IgD-negative memory B cell (primary cell): ENCODE measurements around the gene EDIL3. TPM values are rescaled to one million over a fixed set of nuclear protein-coding genes. Genes with fewer than 3 reads are reported as not detected.
A peak's percentile ranks its signal among the peaks of the same experiment; 100 is the strongest.
"Not testable (repeated sequence)": the region's sequence is repeated elsewhere in the genome, so short reads cannot be mapped to it uniquely, and the experiment has no call there.

Source experiments
- H3K27ac Mint-ChIP-seq, 3 donors: one replicate each; pipeline ENCODE4 v1.8.0; 2020 to 2022; ENCODE audit warnings: mild to moderate bottlenecking in 3 of 3, mixed read lengths in 3 of 3, moderate library complexity in 1 of 3
- H3K27me3 Mint-ChIP-seq: one replicate; pipeline ENCODE4 v1.8.0; 2021; ENCODE audit warnings: mixed read lengths
- H3K36me3 Mint-ChIP-seq: one replicate; pipeline ENCODE4 v1.8.0; 2020; ENCODE audit warnings: mild to moderate bottlenecking, mixed read lengths
- H3K4me1 Mint-ChIP-seq, 3 donors: one replicate each; pipeline ENCODE4 v1.8.0; 2020 to 2022; ENCODE audit warnings: mixed read lengths in 3 of 3, mild to moderate bottlenecking in 1 of 3
- H3K4me3 Mint-ChIP-seq, 4 donors: one replicate each; pipeline ENCODE4 v1.8.0; 2020 to 2022; ENCODE audit warnings: mild to moderate bottlenecking in 4 of 4, mixed read lengths in 4 of 4, moderate library complexity in 3 of 4
- H3K9me3 Mint-ChIP-seq, 3 donors: one replicate each; pipeline ENCODE4 v1.8.0; 2020 to 2021; ENCODE audit warnings: mixed read lengths in 3 of 3, mild to moderate bottlenecking in 1 of 3
- polyA plus RNA-seq: library from polyadenylated mRNA; unstranded; fragments of 300-500 nt; fragmentation: Illumina TruSeq; gene quantifications from one replicate; pipeline ENCODE4 v1.2.3, GENCODE V29; 2021

Gene EDIL3
- polyA plus RNA-seq, 1 donor from 2014 or later: not detected

DNA sequence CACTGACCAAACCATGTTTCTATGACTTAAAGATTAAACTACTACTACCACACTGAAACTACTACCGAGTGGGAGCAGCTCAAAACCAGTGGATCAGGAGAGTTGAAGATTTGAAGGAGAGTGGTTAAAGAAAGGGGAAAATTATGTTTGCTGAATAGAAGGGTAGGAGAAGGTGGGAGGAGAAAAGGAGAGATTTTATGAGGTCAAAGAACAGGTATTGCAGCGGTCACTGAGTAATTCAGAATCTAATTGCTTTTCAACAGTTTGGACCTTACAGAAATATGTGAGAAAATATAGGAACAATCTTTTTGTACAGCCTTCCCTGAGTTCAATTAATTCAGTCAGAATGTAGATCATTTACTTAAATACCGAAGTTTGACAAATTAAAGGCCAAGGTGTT lies 24.6 kb downstream of the EDIL3 start:
- Mint-ChIP-seq H3K27me3 (no peaks in the 10 kb centered on the region), H3K36me3 (peaks cover under 1% of the 10 kb centered on the region), H3K4me3 (no peak overlapping the region), H3K9me3 (peaks cover 0 to 6% (median 2%) of the 10 kb centered on the region in 3 donors), H3K4me1 (no peaks in the 10 kb centered on the region), H3K27ac (no peak overlapping the region)

DNA sequence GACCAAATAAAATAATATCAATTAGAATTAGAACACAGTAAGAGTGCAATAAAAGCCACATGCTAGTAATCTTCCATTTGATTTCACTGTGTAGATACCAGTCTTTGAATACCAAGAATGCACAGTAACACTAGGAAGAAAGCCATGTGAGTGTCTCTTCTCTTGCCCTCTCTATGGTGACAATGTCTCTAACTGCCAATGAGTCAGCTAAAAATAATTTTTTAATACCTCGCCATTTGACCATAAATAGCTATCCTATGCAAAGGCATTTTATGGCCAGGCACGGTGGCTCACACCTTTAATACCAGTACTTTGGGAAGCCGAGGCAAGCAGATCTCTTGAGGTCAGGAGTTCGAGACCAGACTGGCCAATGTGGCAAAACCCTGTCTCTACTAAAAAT lies 30.6 kb downstream of the EDIL3 start:
- peaks cover 2 to 6% (median 4%) of the 10 kb centered on the region in 3 donors for H3K9me3 Mint-ChIP-seq
- H3K27me3 Mint-ChIP-seq: no peaks in the 10 kb centered on the region
- H3K4me1 Mint-ChIP-seq: no peaks in the 10 kb centered on the region
- peaks cover 2% of the 10 kb centered on the region for H3K36me3 Mint-ChIP-seq
- H3K4me3 Mint-ChIP-seq: no peak overlapping the region
- no peak overlapping the region for H3K27ac Mint-ChIP-seq

DNA sequence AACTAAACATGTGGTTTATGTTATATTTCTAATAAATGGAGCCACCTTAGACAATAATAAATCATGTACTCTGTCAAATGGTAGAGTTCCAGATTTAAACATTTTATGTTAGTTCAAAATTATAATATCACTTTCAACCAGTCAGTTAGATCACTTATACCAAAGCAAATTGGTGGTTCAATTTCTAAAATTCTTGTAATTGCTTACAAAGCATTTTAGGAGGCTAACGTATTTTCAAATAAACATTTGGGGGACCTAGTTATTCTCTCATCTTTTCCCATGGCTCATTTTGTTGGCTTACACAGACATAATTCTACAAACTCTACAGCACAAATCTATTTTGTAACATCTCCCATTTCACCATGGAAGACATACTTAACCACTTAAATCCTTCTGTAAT lies 39.9 kb downstream of the EDIL3 start:
- no peaks in the 10 kb centered on the region for H3K4me1 Mint-ChIP-seq
- H3K4me3 Mint-ChIP-seq: no peak overlapping the region
- no peak overlapping the region for H3K27ac Mint-ChIP-seq
- H3K9me3 Mint-ChIP-seq: no peaks in the 10 kb centered on the region
- H3K36me3 Mint-ChIP-seq: no peaks in the 10 kb centered on the region
- no peaks in the 10 kb centered on the region for H3K27me3 Mint-ChIP-seq

DNA sequence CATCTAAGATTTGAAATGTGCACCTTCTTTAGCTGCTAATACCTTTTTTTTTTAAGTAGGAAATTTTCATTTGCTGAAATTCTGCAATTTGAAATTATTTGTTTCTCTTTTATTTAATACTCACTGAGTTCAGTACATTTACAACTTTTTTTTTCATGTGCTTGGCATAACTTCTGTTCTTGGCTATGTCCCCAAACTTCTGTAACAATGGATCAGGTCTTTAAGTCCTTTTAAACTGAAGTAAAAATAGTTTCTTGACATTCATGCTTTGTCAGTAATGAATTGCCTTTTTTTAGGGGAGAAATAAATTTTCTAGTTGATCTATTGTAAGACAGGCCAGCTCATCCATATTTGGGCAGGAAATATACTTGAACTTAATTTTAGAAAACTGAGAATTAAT lies 41.5 kb downstream of the EDIL3 start:
- Mint-ChIP-seq H3K36me3 (no peaks in the 10 kb centered on the region), H3K4me3 (no peak overlapping the region), H3K9me3 (no peaks in the 10 kb centered on the region), H3K27me3 (no peaks in the 10 kb centered on the region), H3K4me1 (no peaks in the 10 kb centered on the region), H3K27ac (no peak overlapping the region)

DNA sequence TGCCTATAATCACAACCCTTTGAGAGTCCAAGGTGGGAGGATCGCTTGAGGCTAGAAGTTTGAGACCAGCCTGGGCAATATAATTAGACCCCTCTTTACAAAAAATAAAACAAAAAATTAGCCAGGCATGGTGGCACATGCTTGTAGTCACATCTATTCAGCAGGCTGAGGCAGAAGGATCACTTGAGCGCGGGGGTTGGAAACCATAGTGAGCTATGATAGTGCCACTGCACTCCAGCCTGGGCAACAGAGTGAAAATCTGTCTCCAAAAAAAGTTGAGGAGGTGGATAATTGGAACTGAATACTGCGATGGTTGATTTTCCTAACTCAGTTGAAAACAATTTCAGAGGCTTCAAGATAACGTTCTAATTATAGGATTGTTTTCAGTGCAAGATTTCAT lies 52.6 kb downstream of the EDIL3 start:
- no peak overlapping the region for H3K4me3 Mint-ChIP-seq
- no peaks in the 10 kb centered on the region for H3K4me1 Mint-ChIP-seq
- no peaks in the 10 kb centered on the region for H3K27me3 Mint-ChIP-seq
- peaks cover under 1 to 11% (median 6%) of the 10 kb centered on the region in 3 donors for H3K9me3 Mint-ChIP-seq
- H3K27ac Mint-ChIP-seq: no peak overlapping the region
- H3K36me3 Mint-ChIP-seq: no peaks in the 10 kb centered on the region

DNA sequence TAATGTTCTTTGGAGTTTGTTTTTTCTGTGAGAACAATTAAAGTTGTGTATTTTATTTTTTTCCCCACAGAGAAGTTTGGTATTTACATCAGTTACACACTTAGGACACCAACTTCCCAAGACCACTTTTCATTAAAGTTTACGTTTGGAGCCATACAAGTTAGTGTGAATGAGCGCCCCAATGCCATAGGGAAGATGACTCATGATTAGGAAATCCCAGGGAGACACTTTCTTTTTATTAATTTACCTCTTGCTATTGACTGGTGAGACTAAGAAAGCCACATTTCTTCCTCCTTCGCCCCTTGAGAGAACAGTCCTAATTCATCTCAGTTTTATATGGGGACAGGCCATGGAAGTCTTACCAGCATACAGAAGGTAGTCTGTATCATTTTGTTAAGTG lies 57.1 kb downstream of the EDIL3 start:
- no peaks in the 10 kb centered on the region for H3K4me1 Mint-ChIP-seq
- H3K9me3 Mint-ChIP-seq: peaks cover 4 to 5% (median 5%) of the 10 kb centered on the region in 3 donors
- H3K27ac Mint-ChIP-seq: no peak overlapping the region
- no peaks in the 10 kb centered on the region for H3K36me3 Mint-ChIP-seq
- H3K27me3 Mint-ChIP-seq: no peaks in the 10 kb centered on the region
- H3K4me3 Mint-ChIP-seq: no peak overlapping the region

DNA sequence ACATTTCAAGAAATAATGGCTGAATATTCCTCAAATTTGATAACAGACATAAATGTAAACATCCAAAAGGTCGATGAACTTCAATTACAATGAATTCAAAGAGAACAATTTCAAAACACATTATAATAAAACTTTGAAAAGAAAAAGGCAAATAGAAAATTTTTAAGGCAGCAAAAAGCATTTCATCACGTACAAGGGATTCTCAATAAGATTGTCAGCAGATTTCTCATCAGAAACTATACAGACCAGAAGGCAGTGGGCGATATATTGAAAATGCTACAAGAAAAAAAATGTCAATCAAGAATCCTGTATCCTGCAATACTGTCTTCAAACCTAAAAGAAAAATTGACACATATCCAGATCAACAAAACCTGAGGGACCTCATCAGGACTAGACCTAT lies 62.0 kb downstream of the EDIL3 start:
- Mint-ChIP-seq H3K27me3 (no peaks in the 10 kb centered on the region), H3K4me1 (no peaks in the 10 kb centered on the region), H3K36me3 (no peaks in the 10 kb centered on the region), H3K9me3 (peaks cover 8 to 14% (median 10%) of the 10 kb centered on the region in 3 donors), H3K4me3 (no peak overlapping the region), H3K27ac (peak overlapping the region in 1 of 3 donors; percentile 54)

DNA sequence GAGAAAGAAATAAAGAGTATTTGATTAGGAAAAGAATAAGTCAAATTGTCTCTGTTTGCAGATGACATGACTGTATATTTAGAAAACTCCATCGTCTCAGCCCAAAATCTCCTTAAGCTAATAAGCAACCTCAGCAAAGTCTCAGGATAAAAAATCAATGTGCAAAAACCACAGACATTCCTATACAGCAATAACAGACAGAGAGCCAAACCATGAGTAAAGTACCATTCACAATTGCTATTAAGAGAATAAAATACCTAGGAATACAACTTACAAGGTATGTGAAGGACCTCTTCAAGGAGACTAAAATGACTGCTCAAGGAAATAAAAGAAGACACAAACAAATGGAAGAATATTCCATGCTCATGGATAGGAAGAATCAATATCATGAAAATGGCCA lies 66.9 kb downstream of the EDIL3 start:
- H3K27me3 Mint-ChIP-seq, H3K36me3 Mint-ChIP-seq, H3K4me3 Mint-ChIP-seq, H3K4me1 Mint-ChIP-seq, H3K27ac Mint-ChIP-seq: not testable (repeated sequence)
- peaks cover 8 to 22% (median 10%) of the 10 kb centered on the region in 3 donors for H3K9me3 Mint-ChIP-seq

DNA sequence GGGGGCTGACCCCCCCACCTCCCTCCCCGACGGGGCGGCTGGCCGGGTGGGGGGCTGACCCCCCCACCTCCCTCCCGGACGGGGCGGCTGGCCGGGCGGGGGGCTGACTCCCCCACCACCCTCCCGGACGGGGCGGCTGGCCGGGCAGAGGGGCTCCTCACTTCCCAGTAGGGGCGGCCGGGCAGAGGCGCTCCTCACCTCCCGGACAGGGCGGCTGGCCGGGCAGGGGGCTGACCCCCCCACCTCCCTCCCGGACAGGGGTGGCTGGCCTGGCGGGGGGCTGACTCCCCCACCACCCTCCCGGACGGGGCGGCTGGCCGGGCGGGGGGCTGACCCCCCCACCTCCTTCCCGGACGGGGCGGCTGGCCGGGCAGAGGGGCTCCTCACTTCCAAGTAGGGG lies 72.4 kb downstream of the EDIL3 start:
- H3K4me3 Mint-ChIP-seq, H3K27me3 Mint-ChIP-seq, H3K27ac Mint-ChIP-seq, H3K9me3 Mint-ChIP-seq, H3K4me1 Mint-ChIP-seq, H3K36me3 Mint-ChIP-seq: not testable (repeated sequence)

DNA sequence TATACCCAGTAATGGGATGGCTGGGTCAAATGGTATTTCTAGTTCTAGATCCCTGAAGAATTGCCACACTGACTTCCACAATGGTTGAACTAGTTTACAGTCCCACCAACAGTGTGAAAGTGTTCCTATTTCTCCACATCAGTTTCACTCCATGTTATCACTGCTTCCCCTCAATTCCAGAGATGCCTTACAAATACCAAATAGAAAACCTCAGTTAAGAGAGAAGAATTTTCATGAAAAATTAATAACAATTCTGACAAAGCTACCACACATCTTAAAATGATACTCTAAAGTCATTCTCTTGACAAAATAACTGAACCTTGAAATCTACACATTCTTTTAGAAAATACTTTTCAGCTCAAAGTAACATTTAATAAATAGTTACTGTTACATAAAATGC lies 74.8 kb downstream of the EDIL3 start:
- H3K36me3 Mint-ChIP-seq, H3K4me3 Mint-ChIP-seq, H3K9me3 Mint-ChIP-seq, H3K4me1 Mint-ChIP-seq, H3K27me3 Mint-ChIP-seq, H3K27ac Mint-ChIP-seq: not testable (repeated sequence)

DNA sequence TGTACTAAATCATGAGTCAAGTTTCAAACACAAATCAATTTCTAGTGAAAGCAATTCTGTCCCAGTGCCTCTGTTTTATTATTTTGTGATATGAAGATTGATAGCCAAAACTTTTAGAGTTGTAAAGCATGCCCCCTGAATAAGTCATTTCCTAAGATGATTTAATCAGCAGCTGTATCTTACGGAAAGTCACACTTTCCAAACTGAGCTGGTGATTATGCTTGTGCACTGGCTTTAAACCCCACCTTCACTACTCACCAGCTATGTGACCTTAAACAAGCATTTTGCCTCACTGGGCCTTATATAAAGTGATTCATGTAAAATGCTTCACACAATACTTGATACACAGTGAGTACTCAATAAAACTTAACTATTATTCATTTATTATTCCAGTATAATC lies 78.1 kb downstream of the EDIL3 start:
- H3K9me3 Mint-ChIP-seq: peaks cover 0 to 3% (median 2%) of the 10 kb centered on the region in 3 donors
- no peaks in the 10 kb centered on the region for H3K4me1 Mint-ChIP-seq
- H3K36me3 Mint-ChIP-seq: no peaks in the 10 kb centered on the region
- no peak overlapping the region for H3K4me3 Mint-ChIP-seq
- no peak overlapping the region for H3K27ac Mint-ChIP-seq
- no peaks in the 10 kb centered on the region for H3K27me3 Mint-ChIP-seq

DNA sequence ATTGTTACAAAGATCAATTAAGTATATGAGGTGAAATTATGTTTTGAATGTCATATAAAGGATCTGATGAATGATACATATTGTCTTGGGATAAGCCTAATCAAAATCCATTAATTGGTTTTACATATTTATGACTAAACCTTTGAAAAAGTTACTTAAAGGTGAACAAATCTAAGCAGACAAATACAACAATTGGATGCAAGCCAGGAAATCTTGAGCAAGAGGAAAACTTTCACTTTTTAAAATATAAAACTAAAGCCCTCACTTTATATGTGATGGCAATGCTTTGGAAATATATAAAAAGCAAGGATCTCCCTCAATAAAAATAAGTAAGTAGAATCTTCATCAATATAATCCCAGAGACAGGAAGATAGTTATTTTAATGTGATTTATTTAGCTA lies 80.1 kb downstream of the EDIL3 start:
- H3K4me3 Mint-ChIP-seq: no peak overlapping the region
- peaks cover 0 to 1% (median 0%) of the 10 kb centered on the region in 3 donors for H3K9me3 Mint-ChIP-seq
- no peaks in the 10 kb centered on the region for H3K27me3 Mint-ChIP-seq
- H3K36me3 Mint-ChIP-seq: no peaks in the 10 kb centered on the region
- no peak overlapping the region for H3K27ac Mint-ChIP-seq
- no peaks in the 10 kb centered on the region for H3K4me1 Mint-ChIP-seq

DNA sequence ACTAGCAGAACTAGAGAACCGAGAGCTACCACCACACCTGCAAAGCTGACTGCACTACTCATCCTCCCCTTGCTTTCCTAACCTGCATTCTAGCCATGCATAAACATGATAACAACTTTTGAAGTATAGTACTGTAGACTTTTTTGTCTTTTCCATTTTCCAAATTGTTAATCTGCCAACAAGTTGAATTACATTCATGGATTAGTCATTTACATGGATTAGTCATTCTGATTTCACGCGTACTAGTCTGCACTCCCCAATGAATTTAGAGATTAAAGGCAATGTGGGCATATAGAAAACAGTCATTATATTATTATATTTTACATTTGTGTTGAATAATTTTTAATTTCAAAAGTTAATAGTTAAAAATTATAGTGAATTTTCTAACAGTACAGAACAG lies 81.4 kb downstream of the EDIL3 start:
- peaks cover 0 to 1% (median 0%) of the 10 kb centered on the region in 3 donors for H3K9me3 Mint-ChIP-seq
- no peak overlapping the region for H3K27ac Mint-ChIP-seq
- no peaks in the 10 kb centered on the region for H3K36me3 Mint-ChIP-seq
- H3K4me1 Mint-ChIP-seq: no peaks in the 10 kb centered on the region
- H3K4me3 Mint-ChIP-seq: no peak overlapping the region
- no peaks in the 10 kb centered on the region for H3K27me3 Mint-ChIP-seq

DNA sequence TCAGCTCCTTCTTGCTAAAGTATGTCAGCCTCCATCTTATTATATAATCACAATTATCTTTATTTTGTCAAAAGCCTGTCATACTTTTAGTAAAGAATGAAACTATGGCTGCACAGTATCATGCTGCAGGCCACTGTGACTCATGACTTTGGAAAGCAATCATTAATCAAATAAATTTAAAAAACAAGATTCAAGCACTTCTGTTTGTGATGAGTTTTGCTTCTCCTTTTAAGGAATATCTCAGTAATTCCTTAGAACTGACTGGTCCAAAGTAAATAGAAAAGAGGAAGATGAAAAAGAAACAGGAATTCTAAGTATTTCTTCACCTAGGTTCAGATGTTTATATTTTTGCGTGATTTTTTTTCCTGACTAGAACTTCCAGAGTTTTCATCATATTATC lies 83.1 kb downstream of the EDIL3 start:
- Mint-ChIP-seq H3K27ac (no peak overlapping the region), H3K36me3 (no peaks in the 10 kb centered on the region), H3K4me3 (no peak overlapping the region), H3K4me1 (no peaks in the 10 kb centered on the region), H3K9me3 (peaks cover 0 to 6% (median 4%) of the 10 kb centered on the region in 3 donors), H3K27me3 (no peaks in the 10 kb centered on the region)

DNA sequence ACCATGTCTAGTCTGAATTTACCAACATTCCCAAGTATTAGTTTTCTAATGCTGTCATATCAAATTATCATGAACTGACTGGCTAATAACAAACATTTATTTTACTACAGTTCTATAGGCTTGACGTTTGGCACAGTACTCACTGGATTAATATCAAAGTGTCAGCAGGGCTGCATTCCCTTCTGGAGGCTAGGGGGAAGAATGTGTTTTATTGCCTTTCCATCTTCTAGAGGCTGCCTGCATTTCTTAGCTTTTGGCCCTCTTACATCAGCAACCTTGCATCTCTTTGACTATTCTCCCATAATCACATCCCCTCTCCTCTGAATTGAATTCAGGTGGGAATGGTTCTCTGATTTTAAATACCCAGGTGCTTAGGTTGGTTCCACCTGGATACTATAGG lies 84.7 kb downstream of the EDIL3 start:
- H3K4me3 Mint-ChIP-seq: no peak overlapping the region
- no peaks in the 10 kb centered on the region for H3K27me3 Mint-ChIP-seq
- H3K9me3 Mint-ChIP-seq: peaks cover 2 to 6% (median 4%) of the 10 kb centered on the region in 3 donors
- H3K4me1 Mint-ChIP-seq: no peaks in the 10 kb centered on the region
- H3K27ac Mint-ChIP-seq: no peak overlapping the region
- H3K36me3 Mint-ChIP-seq: no peaks in the 10 kb centered on the region

DNA sequence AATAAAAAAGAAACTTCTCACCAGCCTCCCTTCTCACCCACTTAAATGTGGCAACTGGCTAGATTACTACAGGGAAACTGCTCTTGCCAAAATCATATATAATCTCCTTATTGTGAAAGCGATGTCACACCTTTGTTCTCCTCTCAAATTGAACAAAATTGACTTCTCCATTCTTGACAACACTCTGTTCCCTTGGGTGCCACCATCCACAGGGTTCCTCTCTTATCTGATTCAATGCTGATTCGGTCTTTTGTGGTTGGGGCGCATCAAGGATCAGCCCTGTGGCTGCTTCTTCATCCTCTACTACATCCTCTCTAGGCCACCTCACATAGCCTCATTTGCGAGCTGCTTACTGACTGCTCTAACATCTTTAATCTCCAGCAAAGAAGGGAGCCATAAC lies 86.1 kb downstream of the EDIL3 start:
- H3K27ac Mint-ChIP-seq: no peak overlapping the region
- H3K36me3 Mint-ChIP-seq: no peaks in the 10 kb centered on the region
- no peaks in the 10 kb centered on the region for H3K4me1 Mint-ChIP-seq
- no peaks in the 10 kb centered on the region for H3K27me3 Mint-ChIP-seq
- no peak overlapping the region for H3K4me3 Mint-ChIP-seq
- peaks cover 2 to 6% (median 4%) of the 10 kb centered on the region in 3 donors for H3K9me3 Mint-ChIP-seq

DNA sequence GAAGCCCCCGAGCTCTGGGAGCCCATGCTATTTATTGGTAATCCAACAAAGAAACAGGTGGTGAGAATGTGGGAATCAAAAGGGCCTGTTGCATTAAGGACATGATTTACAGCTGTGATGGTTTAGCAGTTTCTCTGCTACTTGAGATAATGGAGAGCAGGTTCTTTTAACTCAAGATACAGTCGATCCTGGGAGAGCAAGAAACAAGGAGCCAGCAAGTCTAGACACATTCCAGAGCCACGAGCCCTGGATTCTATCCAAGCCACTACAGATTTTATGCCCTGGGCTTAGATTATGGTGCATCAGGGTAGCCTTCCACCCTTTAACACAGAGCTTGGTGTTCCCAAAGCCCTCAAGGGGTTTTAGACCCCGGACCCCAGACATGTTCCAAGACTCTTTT lies 87.0 kb downstream of the EDIL3 start:
- H3K4me3 Mint-ChIP-seq, H3K4me1 Mint-ChIP-seq, H3K27me3 Mint-ChIP-seq, H3K36me3 Mint-ChIP-seq, H3K9me3 Mint-ChIP-seq, H3K27ac Mint-ChIP-seq: not testable (repeated sequence)
